ENCODE measurements around the gene DOCK1. TPM values are rescaled to one million over a fixed set of nuclear protein-coding genes. Genes with fewer than 3 reads are reported as not detected.

Gene DOCK1
- polyA plus RNA-seq, 1 of the 3 experiments (the other 2 are of a cell fraction), result 15.5 TPM

GRCh38 chr10:127158662-127159061 lies 253.4 kb downstream of the DOCK1 start:
- no peak overlapping the region for H3K27ac ChIP-seq (ENCODE audit: low read depth in 2 of 2, low read length in 1 of 2)
- H3K36me3 ChIP-seq (replicated peaks in 1 of 2; ENCODE audit: control insufficient read depth in 1 of 2, insufficient read depth in 2 of 2, low read length in 1 of 2), result peaks cover 0 to 2% of the 10 kb centered on the region in 2 experiments
- no peaks in the 10 kb centered on the region for H3K9me3 ChIP-seq
- no peak overlapping the region for H3K9ac ChIP-seq
- no peak overlapping the region for H3K4me2 ChIP-seq
- H3K9me2 ChIP-seq, result no peaks in the 10 kb centered on the region
- ChIA-PET CTCF (interaction anchor here (0.6 to 1.5 kb wide), 5 partner anchors 11 to 36 kb away, joined by 3 read pairs; no protein-coding TSS in a partner anchor), POLR2A (no interaction called here)
- H3K4me3 ChIP-seq (ENCODE audit: low read depth in 2 of 2, low read length in 1 of 2), result no peak overlapping the region
- WGBS (ENCODE audit: low lambda C conversion rate), result 96% methylated on average over 2 of the region's 2 CpGs
- H4K20me1 ChIP-seq (ENCODE audit: insufficient read depth), result 0 out of 2 replicates have a peak, but pooled peaks cover 3% of the 10 kb centered on the region
- no peak for TF ChIP-seq NFIC (IDR thresholded peaks at IDR 0.05; ENCODE audit: borderline replicate concordance)
- TF ChIP-seq REST (IDR thresholded peaks at IDR 0.05; ENCODE audit: low read depth, low read length), result peak; percentile 88
- H3K27me3 ChIP-seq (ENCODE audit: insufficient read depth), result no peaks in the 10 kb centered on the region
- DNase-seq, result no peak
- H3F3A ChIP-seq (replicated peaks; ENCODE audit: insufficient read depth), result no peaks in the 10 kb centered on the region
- H3K79me2 ChIP-seq (ENCODE audit: insufficient read depth), result no peaks in the 10 kb centered on the region
- H3K4me1 ChIP-seq (ENCODE audit: control insufficient read depth in 1 of 2, insufficient read depth in 2 of 2, low read depth in 1 of 2, low read length in 1 of 2), result peaks cover 4 to 7% of the 10 kb centered on the region in 2 experiments; a peak in 3 of 4 replicates
- H2AFZ ChIP-seq (ENCODE audit: low read depth), result no peak overlapping the region

GRCh38 chr10:127159648-127160245 lies 254.5 kb downstream of the DOCK1 start:
- Histone ChIP-seq H3K4me2 (no peak overlapping the region), H3K27ac (ENCODE audit: low read depth in 2 of 2, low read length in 1 of 2) (no peak overlapping the region), H3K36me3 (replicated peaks in 1 of 2; ENCODE audit: control insufficient read depth in 1 of 2, insufficient read depth in 2 of 2, low read length in 1 of 2) (peaks cover 0 to 2% of the 10 kb centered on the region in 2 experiments), H3K9me2 (no peaks in the 10 kb centered on the region), H3K9ac (no peak overlapping the region), H2AFZ (ENCODE audit: low read depth) (no peak overlapping the region), H3K4me1 (ENCODE audit: control insufficient read depth in 1 of 2, insufficient read depth in 2 of 2, low read depth in 1 of 2, low read length in 1 of 2) (peaks cover 4 to 10% of the 10 kb centered on the region in 2 experiments; a peak in 3 of 4 replicates), H3K9me3 (no peaks in the 10 kb centered on the region), H3K4me3 (ENCODE audit: low read depth in 2 of 2, low read length in 1 of 2) (no peak overlapping the region), H3F3A (replicated peaks; ENCODE audit: insufficient read depth) (no peaks in the 10 kb centered on the region), H4K20me1 (ENCODE audit: insufficient read depth) (0 out of 2 replicates have a peak, but pooled peaks cover 3% of the 10 kb centered on the region), H3K27me3 (ENCODE audit: insufficient read depth) (no peaks in the 10 kb centered on the region), H3K79me2 (ENCODE audit: insufficient read depth) (no peaks in the 10 kb centered on the region)
- ChIA-PET CTCF (interaction anchor here (1.0 to 1.1 kb wide), 2 partner anchors 18 to 35 kb away, joined by 3 read pairs; no protein-coding TSS in a partner anchor), POLR2A (no interaction called here)
- TF ChIP-seq GABPA (IDR thresholded peaks at IDR 0.05; ENCODE audit: low read depth) (no peak), RXRA (IDR thresholded peaks at IDR 0.05; ENCODE audit: borderline replicate concordance, low read depth) (no peak), USF2 (IDR thresholded peaks at IDR 0.05; ENCODE audit: borderline replicate concordance, low read depth, low read length) (no peak), CTCF (IDR thresholded peaks at IDR 0.05) (no peak), PBX3 (IDR thresholded peaks at IDR 0.05) (no peak), IRF3 (IDR thresholded peaks at IDR 0.05; ENCODE audit: low read depth, low read length) (no peak)
- no peak for DNase-seq
- WGBS (ENCODE audit: low lambda C conversion rate), result 98% methylated on average over 13 of the region's 13 CpGs

Measured in SK-N-SH (cell line).